NCI-H2081 (cell line): ENCODE data around the gene SNAPC3.
"Not testable (repeated sequence)": the region's sequence is repeated elsewhere in the genome, so short reads cannot be mapped to it uniquely, and the experiment has no call there.

ENCODE experiments used
- DNase-seq, 2 experiments: peaks; one replicate each; lab custom pipeline; 2025; lab: John Stamatoyannopoulos, UW

SNAPC3 gene

DNA sequence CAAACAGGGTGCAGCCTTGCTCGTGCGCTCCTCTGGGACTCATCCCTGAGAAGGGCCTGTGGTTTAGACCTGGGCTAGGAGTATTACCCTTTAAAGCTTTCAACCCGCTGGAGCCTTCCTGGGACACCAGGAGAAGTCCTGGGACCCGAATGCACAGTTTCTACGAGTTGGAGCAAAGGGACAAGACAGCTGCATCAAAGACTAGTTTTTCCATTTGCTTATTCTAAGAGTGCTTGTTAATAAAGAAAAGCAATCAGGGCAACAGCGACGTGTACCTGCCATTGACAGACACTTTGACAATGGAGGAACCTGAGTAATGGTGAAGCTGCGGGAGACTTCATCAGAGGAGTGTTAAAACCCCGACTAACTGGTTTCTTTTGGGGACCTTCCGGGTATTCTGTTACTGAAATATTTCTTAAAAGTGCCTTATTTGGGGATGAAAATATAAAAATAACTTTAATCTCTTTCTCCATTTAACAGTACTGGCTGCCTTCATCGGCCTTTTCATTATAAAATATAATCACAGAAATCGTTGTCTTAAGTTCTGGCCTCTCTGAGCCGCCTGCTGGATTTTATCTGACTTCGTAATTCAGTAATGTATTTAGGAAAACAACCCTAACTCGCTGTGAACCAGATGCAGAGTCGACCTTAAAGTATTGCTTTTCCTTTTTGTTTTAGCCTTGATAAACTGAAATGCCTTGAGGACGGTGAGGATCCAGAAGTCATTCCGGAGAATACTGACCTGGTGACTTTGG is 732 bp downstream of the SNAPC3 start:
- peak; percentile 12 to 53 for DNase-seq

DNA sequence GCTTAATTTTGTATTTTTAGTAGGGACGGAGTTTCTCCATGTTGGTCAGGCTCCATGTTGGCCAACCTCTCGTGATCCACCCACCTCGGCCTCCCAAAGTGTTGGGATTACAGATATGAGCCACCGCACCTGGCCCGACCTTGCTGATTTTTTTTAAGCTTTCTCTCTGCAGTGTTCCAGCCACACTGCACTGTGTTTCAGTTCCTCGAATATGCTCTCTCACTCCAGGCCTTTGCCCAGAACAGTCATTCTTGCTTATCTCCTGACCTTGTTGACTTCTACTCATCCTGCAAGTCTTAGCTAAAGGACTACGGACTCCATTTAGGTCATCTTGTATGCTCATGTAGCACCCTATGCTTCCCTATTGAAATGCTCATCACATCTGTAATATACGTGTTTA is 3.3 kb downstream of the SNAPC3 start:
- DNase-seq = no peak

DNA sequence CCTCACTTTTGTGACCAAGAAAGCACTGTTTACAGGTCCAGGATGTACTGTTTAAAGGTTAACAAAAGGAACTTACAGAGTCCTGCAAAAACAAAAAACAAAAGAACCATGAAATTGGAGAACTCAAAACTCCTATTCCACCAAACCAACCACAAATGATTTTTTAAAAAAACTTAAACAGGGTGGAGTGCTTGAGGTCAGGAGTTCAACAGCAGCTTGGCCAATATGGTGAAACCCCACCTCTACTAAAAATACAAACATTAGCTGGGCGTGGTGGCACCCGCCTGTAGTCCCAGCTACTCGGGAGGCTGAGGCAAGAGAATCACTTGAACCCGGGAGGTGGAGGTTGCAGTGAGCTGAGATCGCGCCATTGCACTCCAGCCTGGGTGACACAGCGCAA is 5.0 kb downstream of the SNAPC3 start:
- not testable (repeated sequence) for DNase-seq

DNA sequence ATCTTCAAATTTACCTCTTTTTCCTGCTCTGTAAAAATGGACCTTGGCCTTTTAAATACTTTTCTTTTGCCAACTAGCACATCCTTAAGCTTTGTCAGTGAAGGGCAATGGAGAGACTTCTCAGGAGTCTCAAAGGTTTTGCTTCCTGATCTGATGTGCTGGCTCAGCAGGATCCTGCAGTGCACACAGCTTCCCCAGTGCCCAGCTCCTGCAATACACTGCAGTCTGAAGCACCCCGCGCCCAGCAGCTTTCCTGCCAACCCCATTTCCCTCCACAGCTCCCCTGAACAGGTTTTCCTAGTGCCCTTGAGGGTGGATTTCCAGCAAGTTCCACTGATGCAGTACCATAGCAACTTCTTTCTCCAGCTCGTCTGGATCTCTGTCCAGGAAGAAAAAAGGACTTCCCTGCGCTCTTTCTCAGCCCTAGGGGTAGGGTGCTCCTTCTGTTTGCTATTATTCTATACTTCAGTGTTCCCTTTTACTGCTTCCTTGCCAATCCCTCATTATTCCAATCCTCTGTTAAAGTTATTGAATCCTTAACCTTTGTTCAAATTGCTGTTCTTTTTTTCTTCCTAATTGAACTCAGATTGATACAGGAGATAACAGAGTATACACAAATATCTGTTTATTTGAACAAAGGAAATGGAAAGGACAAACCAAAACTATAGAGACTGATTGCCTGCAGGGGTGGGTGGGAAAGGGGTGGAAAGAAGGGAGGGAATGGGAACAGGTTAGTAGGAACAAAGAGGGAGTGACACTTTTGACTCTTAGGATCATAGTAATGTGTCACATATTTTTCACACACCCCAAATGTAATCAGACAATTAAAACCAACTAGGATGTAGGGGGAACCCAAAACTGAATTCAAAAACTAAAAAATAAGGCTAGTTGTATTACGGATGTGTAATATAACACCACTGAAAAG is 8.5 kb downstream of the SNAPC3 start:
- peak; percentile 32 to 42 for DNase-seq

DNA sequence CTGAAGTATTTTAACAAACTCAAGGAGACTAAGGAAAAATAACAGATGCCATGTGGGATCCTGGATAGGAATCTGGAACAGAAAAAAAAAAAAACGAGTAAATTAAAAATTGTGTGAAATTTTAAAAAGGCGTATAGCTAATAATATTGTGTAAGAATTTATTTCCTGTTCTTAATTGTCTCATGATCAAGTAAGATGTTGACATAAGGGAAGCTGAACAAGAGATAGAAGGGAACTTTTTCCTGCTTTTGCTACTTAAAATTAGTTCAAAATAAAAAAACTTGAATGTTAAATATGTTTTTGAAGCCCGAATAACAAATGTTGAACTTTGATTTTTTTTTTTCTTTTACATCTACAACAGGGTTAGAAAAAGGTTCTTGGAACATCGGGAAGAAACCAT is 10.5 kb downstream of the SNAPC3 start:
- DNase-seq = no peak

DNA sequence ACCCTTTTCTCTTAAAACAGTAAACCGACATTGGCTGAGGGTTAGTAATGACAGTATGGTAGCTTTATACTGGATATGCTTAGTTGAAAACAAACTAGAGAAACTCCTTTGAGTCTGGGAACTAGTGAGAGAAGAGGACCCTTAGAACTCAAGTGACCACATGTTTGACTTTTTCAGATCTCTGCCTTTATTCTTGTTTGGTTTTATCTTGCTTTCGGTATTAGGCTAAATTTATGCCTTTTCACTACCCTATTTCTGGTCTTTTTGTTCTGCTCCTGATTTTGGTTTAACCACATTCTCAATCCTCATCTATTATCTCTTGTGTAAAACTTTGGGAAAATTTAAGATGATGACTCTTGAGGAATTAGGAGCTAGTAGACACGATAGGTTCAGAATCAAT is 11.0 kb downstream of the SNAPC3 start:
- DNase-seq = no peak

DNA sequence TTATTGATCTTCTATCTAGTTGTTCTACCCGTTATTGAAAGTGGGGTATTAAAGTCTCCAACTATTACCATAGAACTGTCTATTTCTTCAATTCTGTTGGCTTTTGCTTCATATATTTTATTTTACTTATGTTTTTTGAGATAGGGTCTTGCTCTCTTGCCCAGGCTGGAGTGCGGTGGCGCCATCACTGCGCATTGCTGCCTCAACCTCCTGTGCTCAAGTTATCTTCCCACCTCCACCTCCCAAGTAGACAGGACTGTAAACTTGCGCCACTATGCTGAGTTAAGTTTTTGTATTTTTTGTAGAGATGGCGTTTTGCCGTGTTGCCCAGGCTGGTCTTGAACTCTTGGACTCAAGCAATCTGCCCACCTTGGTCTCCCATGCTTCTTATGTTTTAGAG is 16.2 kb downstream of the SNAPC3 start:
- no peak for DNase-seq

DNA sequence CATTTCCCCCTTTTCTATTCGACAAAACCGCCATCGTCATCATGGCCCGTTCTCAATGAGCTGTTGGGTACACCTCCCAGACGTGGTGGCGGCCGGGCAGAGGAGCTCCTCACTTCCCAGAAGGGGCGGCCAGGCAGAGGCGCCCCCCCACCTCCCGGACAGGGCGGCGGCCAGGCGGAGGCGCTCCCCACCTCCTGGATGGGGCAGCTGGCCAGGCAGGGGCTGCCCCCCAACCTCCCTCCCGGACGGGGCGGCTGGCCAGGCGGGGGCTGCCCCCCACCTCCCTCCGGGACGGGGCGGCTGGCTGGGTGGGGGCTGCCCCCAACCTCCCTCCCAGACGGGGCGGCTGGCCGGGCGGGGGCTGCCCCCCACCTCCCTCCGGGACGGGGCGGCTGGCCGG is 19.2 kb downstream of the SNAPC3 start:
- DNase-seq = not testable (repeated sequence)

DNA sequence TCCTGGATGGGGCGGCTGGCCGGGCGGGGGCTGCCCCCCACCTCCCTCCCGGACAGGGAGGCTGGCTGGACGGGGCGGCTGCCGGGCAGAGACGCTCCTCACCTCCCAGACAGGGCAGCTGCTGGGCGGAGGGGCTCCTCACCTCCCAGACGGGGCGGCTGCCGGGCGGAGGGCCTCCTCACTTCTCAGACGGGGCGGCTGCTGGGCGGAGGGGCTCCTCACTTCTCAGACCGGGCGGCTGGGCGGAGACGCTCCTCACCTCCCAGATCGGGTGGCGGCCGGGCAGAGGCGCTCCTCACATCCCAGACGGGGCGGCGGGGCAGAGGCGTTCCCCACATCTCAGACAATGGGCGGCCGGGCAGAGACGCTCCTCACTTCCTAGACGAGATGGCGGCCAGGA is 19.6 kb downstream of the SNAPC3 start:
- DNase-seq = not testable (repeated sequence)

DNA sequence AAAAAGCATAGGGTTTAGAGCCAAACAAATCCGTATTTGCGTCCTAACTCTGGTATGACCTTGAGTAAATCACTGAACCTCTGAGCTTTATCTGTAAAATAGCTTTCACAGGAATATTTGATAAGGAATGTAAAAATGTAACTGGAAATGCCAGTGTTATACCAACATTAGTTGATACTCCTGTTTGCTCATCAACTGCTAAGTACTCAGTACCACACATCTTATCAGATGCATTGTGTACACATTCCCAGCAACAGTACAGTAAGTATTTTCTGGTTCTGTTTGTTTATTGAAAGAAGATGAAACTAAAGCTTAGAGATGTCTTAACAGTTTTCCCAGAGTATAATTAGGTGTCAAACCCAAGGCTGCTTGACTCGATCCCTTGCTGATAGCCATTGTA is 21.5 kb downstream of the SNAPC3 start:
- no peak for DNase-seq

DNA sequence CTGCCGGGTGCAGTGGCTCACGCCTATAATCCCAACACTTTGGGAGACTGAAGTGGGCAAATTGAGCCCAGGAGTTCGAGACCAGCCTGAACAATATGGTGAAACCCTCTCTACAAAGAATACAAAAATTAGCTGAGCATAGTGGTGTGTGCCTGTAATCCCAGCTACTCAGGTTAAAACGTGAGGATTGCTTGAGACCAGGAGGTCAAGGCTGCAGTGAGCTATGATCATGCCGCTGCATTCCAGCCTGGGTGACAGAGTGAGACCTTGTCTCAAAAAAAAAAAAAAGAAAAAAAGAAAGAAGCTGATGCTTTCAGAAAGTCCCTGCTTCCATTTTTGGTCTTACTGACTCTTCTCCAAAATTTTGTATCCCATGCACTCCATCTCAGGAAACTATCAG is 31.3 kb downstream of the SNAPC3 start:
- DNase-seq = no peak

DNA sequence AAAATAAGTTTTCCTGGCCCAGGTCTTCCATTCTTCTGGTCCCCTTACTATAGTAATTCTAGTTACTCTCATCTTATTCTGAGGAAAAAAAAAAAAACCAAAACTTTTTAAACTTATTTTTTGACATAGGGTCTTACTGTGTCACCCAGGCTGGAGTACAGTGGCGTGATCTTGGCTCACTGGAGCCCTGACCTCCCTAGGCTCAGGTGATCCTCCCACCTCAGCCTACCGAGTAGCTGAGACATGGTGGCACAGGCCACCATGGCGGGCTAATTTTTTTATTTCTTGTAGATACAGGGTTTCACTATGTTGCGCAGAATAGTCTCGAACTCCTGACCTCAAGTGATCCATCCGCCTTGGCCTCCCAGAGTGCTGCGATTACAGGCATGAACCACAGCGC is 38.4 kb downstream of the SNAPC3 start:
- no peak for DNase-seq

DNA sequence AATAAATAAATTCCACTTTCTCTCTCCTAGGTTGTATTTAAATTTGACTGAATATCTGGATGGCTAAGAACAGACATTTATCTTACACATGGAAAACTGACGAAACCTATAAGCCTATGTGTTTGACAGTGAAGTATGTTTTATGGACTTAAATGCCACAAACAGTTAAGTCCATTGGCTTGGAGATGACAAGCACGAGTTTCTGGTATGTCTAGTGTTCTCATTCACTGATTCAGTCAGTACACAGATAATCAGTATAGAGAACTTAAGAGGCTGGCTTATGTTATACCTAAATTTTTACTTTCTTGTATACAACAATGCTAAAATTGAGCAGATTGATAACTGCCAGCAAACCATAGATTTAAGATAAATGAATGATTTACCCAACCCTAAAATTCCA is 38.9 kb downstream of the SNAPC3 start:
- no peak for DNase-seq

DNA sequence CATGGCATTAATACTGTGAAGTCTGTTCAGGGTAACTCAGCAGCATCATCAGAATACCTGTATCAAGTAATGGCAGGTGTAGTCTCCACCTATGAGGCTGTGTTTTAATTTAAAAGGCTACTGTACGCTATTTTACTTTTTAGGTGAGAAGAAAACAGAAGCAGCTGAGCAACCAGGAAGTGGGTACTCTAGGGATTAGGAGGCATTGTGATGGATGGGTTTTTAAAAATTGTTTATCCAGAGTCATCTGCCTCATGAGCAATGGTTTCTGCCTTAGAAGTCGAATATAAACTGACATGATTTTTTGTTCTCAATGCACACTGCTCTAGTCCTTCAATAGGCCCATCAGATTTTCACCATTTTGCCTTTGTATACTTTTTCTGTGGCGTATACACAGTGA is 45.5 kb downstream of the SNAPC3 start:
- DNase-seq = peak; percentile 58 to 88

DNA sequence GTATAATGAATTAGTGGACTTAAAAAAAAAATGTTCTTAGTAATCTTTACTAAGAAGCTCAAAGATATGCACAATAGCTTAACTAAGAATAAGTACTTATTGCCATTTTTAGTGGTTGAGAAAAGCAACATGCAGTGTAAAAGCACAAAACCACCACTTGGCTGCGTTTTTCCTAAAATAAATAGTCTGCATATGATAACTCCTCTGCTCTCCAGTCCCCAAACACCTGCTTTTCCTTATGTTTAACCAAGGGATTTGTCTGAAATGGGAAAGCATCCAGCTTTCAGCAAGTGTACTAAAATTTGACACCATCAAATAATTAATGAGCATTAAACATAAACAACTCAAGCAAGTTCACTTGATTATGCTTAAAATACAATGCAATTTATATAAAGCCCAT is 46.7 kb downstream of the SNAPC3 start:
- DNase-seq = peak; percentile 71 to 91

DNA sequence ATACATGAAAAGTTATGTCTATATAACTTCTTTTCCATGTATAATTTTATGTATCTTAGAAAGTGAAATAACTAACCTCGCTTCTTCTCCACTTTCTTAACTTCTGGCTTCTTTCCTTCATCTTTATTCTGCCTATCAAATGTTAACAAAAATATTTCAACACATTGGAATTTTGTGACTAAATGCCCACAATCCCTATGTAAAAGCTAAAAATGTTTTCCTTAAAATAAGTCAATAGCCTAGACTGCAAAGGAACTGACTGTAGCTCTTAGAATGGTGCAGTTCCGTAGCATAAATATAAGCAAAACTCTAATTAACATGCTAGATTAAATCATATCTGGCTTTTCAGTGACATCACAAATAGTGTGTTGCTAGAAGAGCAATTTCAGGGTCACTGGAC is 47.2 kb downstream of the SNAPC3 start:
- no peak for DNase-seq

DNA sequence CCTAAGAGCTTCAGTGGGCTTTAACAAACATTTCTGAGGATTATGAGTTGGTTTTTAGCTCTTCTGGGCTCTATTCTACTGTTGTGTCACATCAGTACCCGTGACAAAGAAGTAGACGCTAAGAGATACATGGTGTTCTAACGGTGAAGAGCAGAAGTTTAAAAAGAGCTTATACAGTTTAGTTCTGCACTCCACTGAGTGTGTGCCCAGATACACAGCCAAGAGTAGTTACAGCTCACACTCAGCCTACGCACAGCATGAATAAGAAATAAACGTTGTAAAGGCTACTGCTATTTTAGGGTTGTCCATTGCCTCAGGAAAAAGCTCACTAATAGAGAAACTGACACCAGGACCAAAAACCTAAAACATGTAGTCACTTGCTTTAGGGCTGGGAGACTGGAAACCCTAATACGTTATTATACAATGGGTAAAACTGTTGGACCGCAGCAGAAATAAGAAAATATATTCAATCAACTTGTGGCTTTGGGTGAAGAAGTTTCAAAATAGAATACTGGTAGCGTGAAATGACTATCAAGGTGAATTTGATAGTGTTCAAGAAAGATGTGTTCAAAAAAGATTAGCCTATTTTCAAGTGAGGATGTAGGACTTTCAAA is 53.4 kb downstream of the SNAPC3 start:
- no peak for DNase-seq

DNA sequence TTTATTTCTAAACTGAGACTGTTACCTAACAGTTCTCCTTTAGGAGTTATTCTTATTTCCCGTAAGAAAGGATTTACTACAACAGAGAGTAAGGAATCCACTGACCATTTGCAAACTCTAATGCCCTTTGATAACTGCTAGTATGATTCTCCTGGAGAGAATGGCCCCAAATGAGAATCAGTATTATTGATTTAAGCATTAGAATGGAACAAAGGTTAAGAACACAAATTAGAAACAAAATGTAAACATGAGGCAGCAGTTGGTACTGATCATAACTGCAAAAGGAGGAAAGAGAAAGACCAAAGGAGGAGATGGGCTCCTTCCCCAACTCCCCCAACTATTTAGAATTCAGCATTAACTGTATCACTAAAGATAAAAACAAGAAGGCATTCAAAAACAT is 57.4 kb downstream of the SNAPC3 start:
- no peak for DNase-seq

DNA sequence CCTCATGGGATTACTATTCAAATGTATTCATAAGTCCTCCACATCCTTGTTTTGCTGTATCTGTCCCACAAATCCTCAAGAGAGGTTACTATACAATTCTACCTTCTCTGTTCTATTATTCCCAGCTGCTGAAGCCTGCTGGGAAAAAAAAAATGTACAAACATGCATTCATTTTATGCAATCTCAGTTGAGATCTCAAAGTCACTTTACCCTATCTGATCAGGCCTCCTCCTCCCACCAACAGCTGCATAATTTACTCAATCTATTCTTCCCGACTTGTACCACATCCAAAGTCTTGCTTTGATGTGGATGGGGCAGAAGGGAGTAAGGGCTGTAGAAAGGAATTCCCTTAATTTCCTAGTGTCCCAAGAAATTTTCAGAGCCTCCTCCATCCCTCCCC is 59.5 kb downstream of the SNAPC3 start:
- DNase-seq = no peak

DNA sequence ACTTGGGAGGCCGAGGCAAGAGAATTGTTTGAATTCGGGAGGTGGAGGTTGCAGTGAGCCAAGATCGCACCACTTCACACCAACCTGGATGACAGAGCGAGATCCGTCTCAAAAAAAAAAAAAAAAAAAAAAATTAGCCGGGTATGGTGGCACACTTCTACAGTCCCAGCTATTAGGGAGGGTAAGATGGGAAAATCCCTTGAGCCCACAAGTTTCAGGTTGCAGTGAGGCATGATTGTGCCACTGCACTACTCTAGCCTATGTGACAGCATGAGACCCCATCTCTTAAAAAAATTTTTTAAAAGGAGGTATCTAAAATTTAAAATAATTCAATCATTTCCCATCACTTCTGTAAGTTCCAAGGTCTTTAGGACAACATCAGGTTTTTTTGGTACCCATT is 62.1 kb downstream of the SNAPC3 start:
- DNase-seq = no peak

DNA sequence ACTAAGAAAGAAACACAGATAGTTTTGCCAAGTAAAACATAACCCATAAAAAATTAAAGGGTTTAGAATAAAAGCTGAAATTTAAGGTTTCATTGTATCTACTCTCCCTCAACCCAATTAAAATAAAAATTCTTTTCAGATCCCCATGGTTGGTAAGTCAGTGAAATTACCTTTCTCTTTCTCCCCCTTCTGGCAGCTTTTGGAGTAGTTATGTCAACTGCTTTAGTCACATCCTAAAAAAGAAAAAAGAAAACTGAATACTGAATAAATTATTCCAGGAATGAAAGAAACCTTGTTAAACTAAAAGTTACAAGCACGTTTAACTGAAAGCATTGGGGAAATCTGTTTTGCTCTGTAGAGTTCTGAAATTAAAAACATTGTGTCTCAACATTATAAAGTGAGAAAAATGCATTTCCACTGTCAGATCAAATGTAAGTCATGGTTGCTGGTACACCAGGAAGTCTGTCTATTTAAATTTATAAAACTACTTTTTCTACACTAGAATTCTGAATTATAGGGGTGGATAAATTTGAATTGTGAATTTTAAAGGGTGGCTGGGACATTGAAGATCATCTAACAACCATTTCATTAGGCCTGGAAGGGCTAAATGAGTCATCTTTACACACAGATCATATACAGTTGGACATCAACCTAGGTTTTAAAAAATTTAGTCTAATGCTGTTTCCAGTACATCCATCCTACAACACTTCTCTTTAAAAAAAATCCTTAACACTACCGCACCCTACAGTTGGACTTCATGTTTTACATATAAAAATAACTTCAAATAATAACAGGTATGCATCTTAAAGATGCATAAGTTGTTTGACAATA is 63.4 kb downstream of the SNAPC3 start:
- peak in 1 of 2 experiments; percentile 62 for DNase-seq

DNA sequence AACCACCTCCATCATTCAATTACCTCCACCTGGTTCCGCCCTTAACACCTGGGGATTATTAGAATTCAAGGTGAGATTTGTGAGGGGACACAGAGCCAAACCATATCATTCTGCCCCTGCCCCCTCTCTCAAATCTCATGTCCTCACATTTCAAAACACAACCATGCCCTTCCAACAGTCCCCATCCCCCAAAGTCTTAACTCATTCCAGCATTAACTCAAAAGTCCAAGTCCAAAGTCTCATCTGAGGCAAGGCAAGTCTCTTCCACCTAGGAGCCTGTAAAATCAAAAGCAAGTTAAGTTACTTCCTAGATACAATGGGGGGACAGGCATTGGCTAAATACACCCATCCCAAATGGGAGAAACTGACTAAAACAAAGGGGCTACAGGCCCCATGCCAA is 69.3 kb downstream of the SNAPC3 start:
- no peak for DNase-seq
